GM10847 (cell line): Measurements from ENCODE around the gene CKB.

ENCODE experiments used
- POLR2A ChIP-seq: IDR thresholded peaks from 2 replicates; pipeline ENCODE4 v1.6.1; 2011; ENCODE audit not compliant: insufficient read length; ENCODE audit errors: extremely low read depth

The CKB gene

GRCh38 chr14:103543721-103544387 is 21.2 kb upstream of the CKB start:
- TF ChIP-seq POLR2A: no peak

GRCh38 chr14:103543140-103543539 is 20.5 kb upstream of the CKB start:
- TF ChIP-seq POLR2A: no peak

DNA sequence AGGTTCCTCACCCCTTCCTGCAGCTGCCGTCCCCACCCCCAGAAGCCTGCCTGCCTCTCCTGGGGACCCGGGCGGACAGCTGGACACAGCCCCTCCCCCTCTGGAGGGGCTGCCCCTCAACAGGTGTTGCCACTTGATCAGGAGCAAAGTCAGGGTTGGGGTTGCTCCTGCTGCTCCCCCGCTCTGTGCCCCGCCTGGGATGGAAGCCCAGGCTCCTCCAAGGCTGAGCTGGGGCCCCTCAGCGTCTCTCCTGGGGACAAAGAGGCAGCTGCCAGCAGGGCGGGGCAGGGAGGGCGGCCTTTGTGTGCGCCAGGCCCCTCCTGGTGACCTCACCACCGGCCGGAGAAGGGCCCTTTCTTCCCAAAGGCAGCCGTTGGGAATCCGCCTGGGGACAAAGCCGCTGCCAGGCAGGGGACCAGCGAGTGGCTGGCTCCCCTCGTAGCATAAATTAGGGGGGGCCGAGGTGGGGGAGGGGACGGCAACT is 20.0 kb upstream of the CKB start:
- no peak for TF ChIP-seq POLR2A

- TF ChIP-seq POLR2A: no peak
These were observed 19.3 kb upstream of the CKB start for GRCh38 chr14:103541709-103542604.

- TF ChIP-seq POLR2A: no peak
These were observed 18.4 kb upstream of the CKB start for GRCh38 chr14:103540821-103541708.

DNA sequence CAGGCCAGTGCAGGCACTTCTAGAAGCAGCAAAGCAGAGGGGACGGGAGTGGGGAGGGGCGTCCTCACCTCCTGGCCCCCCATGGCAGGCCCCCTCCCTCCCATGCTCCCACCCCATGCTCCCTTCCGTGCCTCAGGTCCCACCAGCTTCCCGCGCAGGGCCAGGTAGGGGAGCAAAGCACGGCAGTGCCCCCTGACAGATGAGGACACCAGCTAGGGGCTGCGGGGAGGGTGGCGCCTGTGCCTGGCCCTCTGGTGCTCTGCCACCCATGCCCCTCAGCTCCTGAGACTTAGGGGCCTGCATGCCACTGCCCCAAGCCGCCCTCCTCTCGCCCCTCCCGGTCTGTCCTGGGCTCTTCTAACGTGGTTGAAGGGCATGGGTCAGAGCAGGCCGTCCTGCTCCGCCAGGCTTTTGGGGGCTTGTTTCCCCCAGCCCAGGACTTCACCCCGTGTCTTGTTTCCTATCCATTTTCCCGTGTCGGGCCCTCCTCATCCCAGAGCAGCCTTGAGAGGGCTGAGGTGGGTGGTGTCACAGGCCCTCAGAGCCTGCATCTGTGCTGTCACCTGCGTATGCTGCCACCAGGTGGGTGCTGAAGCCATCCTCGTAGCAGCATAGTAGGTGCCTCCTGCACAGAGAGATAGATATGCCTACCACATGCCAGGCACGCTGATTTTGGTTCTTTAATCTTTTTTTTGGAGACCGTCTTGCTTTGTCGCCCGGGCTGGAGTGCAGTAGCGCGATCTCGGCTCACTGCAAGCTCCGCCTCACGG is 16.6 kb upstream of the CKB start:
- no peak for TF ChIP-seq POLR2A

GRCh38 chr14:103538291-103539055 is 15.8 kb upstream of the CKB start:
- no peak for TF ChIP-seq POLR2A

DNA sequence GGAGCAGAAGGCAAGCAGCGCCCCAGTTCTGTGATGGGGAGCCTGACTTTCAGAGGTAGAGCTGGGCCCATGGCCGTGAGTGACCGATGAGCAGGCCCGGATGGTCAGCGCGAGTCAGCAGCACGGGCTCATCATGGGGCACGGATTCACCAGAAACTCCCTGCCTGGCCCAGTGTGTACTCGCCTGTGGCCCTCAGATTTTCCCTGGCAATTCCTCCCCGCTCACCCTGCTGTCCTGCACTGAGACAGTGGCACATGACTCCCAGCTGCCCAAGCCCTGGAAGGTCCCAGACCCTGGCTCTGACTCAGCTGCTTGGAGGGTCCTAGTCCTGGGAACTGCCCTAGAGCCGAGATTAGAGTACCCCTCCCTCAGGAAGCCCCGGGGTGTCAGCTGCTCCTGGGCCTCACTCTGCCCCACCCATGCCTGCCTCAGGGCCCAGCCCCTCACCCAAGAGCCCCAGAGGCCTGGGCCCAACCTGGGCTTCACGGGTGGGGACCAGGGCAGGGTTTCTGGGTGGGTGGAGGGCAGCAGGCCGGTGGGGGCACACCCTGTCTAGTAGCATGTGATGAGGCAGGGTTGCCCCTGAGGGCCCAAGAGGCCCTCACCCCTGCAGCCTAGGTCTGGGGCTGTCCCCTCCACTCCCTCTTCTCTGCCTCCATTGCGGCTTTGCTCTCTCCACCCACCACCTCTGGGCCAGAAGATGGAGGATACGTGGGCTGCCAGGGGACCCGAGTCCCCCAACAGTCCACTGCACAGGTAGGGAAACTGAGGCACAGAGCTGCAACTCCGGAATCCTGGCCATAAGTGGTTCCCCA is 14.8 kb upstream of the CKB start:
- no peak for TF ChIP-seq POLR2A

GRCh38 chr14:103536693-103537092 is 14.1 kb upstream of the CKB start:
- no peak for TF ChIP-seq POLR2A

DNA sequence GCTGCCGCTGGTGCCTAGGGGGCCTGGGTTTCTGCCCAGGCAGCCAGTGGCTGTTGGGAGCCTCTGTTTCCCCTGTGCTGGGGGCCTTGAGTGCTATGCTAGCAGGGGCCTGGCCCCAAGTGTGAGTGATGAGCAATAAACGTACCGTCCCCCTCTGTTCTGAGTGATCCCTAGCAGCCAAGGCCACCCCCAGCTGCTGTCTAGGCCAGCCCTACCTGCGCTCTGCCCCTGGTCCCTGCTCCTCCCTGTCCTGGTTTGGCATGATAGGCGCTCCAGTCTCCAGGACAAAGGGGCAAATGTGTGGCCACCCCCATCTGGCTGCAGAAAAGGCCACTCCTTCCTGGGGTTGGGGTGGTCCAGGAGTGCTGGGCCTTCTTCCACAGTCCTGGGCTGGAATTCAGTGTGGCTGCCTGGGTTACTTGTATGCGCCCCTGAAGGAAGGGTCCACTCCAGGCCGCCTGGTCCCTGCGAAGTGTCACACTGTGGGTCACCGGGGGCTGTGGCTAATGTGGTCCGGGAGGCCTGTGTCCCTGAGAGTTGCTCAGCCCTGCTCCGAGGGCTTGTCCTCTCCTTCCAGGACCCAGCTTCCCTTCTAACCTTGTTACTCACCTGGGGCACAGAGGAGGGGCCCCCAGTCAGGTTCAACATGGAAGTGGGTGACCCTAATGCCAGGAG is 13.4 kb upstream of the CKB start:
- TF ChIP-seq POLR2A: peak; percentile 6

DNA sequence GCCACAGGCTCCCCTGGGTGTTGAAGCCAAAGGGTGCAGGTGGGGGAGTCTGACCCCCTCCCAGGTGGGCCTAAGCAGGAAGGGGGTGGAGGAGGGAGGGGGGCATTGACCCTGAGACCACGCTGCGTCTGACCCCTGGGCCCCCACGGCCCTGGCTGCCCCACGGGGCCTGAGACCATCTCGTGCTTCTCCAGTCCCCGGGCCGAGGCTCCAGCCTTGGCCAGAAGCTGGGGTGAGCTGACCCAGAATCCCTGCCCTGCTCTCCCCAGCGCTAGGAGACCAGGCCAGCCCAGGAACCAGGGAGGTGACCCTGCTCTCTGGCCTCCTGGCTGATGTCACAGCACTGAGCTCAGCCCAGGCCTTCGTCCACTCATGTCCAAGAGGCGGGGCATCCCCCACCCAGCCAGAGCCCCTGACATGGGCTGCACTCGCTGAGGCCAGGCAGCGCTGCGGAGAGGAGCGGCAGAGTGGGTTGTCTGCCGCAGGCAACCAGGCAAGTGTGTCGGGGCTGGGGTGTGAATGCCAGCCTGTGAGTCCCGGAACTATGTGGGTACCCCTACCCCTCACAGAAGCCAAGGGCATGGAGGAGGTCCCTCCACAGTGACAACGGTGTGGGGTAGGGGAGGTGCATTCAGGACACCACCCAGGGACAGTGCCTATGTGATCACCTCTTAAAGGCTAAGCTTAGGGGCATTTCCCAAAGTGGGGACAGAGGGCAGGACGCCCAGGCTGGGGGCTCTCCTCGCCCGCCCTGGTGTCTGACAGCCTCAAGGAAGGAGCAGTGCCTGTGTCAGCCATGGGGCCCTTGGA is 12.7 kb upstream of the CKB start:
- no peak for TF ChIP-seq POLR2A
